H1 (cell line): ENCODE measurements around the gene MRPL36. TPM values are rescaled to one million over a fixed set of nuclear protein-coding genes. Genes with fewer than 3 reads are reported as not detected.

Experiments used
- CHD7 ChIP-seq: fragments of 300-600 bp; sonication (generic); IDR thresholded peaks from 2 replicates; pipeline ENCODE4 v1.7.1; 2012; ENCODE audit warnings: low read length, moderate library complexity, mild to moderate bottlenecking, inconsistent platforms; ENCODE audit not compliant: insufficient replicate concordance
- polyA plus RNA-seq, 7 experiments: library from polyadenylated mRNA; depleted of rRNA in 3 of 7; stranded (reverse) in 5 of 7; unstranded in 2 of 7; fragments of >200 nt in 5 of 7; fragments of 200-250 nt in 2 of 7; gene quantifications; 1 replicate in 5 of 7; 2 replicates in 1 of 7; 4 replicates in 1 of 7; pipeline versions ENCODE4 v1.2.1 to v1.2.3, GENCODE V29; 2011 to 2013; ENCODE audit warnings: missing spikeins in 2 of 7, mixed read lengths in 2 of 7
- total RNA-seq: library from RNA; stranded (reverse); fragmentation: NEBNext Ultra II Directional; extraction: Animal tissue kit (Norgen Biotek cat#: 25700); gene quantifications from 2 replicates; pipeline ENCODE4 v1.2.1, GENCODE V29; 2021

The MRPL36 gene
- total and polyA plus RNA-seq, 2 of the 8 experiments (the other 6 are each of a cell fraction or from before 2014, with no cell fraction given), result 56.3 to 81.5 TPM

- TF ChIP-seq CHD7, result no peak
Measured at GRCh38 chr5:1847056-1847455, 47.4 kb upstream of the MRPL36 start (continued).
